HG03196 (cell line): ENCODE results near the gene FRMPD3.
"Not testable (repeated sequence)": the region's sequence is repeated elsewhere in the genome, so short reads cannot be mapped to it uniquely, and the experiment has no call there.

Experiments used
- ATAC-seq: cut with Tn5 transposase; IDR thresholded peaks from one replicate; pipeline ENCODE4 v1.9.1; 2021; ENCODE audit not compliant: unreplicated experiment

Gene FRMPD3

DNA sequence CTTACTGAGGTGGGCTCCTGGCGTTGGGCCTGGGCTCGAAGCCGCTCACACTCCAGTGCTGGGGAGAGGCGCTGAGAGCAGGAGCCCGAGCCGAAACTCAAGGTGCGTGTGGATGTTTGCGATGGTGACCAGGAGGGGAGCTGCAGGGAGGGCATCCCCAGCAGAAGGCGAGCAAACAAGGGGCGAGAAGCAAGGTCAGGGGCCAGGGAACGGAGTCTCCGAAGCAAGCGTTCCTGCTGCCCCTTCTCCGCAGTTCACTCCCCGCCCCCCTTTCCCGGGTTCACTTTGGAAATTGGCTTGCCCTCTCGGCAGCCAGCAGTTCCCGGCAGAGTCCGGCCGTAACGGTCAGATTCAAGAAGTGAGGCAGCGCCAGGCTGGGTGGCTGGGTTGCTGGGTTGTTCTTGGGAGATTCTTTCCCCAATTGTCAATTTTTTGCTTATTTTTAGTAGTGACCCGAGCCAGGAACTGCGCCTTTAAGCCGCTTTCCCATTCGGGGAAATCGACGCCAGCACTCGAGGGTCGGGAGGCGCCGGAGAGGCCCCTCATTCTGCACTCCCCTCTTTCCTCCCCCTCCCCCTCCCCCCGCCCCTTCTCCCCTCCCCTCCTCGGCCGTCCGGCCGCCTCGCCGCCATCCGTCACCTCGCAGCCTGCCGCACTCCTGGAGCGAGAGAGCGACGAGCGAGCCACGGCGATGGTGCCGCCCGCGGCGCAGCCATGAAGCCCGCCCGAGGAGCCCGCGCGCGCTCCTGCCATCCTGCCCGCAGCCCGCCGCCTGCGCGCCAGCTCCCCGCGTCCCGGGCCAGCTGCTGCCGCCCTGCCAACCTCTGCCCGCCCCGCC lies at the start of gene FRMPD3:
Gene FRMPD3, plus strand, starts transcription at position 655 of the 838 bp plus-strand sequence. CDS start 76,937 bp downstream, outside the sequence.
- no peak for ATAC-seq

DNA sequence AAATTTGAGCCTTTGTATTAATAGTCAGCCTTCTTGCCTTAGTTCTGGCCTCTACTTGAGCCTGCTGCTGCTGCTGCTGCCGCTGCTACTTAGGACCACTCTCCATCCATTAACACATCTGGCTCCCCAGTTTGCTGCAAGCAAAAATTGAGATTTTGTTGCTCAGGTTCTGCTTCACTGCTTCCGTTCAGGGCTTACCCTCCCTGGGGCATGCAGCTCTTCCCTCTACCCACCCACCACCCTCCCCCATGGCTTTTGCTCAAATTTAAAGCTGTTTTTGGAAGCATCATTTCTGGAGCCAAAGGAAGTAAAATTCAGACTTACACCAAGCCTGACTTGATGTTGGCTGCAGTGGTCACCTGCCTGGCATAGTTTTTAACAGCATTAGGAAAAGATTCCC lies 28.9 kb upstream of the FRMPD3 start:
- ATAC-seq = no peak

GRCh38 chrX:107421337-107421861 lies 28.1 kb upstream of the FRMPD3 start:
- no peak for ATAC-seq

DNA sequence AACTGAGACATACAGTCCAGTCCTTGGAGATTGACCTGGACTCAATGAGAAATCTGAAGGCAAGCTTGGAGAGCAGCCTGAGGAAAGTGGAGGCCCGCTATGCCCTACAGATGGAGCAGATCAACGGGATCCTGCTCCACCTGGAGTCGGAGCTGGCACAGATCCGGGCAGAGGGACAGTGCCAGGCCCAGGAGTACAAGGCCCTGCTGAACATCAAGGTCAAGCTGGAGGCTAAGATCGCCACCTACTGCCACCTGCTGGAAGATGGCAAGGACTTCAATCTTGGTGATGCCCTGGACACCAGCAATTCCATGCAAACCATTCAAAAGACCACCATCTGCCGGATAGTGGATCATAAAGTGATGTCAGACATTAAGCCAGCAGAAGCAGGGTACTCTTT lies 20.4 kb upstream of the FRMPD3 start:
- no peak for ATAC-seq

GRCh38 chrX:107440187-107440586 lies 9.3 kb upstream of the FRMPD3 start:
- ATAC-seq = no peak

DNA sequence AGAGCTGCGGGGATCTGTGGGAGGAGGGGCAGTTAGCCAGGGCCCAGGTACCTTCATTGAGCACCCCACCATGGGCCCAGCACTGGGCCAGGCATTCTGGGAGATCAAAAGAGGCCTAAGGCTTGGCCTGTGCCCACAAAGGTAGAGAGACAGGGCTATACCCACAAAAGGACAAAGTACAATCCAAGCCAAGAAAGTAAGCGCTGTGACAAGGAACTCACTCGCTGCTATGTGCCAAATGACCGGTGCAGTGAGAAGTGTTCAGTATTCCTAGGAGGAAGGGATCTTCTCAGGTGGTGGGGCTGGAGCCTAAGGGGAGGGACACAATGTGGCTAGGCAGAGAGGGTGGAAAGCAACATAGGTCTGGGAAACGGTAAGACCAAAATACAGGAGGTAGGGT lies 8.8 kb upstream of the FRMPD3 start:
- ATAC-seq = no peak

DNA sequence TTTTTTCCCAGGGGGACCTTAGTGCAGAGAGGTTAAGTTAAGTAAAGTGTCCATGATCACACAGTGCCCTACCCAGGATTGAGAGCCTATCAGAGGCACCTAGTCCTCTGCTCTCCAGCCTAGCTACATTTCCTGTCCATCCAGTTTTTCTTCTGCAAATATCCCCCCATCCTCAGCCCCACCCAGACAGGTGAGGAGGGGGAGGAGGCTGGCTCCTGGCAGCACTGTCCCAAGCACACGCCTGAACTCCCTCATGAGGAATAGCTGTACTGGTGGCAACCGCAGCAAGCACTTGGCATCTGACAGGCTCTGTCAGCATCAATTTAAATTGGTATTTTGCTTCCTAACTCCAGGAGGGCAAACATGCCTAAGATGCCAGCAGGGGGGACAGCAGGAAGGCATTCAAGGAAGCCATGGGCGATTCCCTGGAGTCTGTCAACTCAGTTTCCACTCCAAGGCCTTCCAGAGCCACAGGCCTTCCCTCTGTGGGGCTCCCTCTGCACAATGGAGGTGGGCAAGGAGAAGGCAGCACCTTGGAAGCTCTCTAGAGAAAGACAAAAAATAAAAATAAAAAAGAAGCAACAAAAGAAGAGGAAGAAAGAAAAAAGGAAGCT lies 6.4 kb upstream of the FRMPD3 start:
- ATAC-seq = no peak

DNA sequence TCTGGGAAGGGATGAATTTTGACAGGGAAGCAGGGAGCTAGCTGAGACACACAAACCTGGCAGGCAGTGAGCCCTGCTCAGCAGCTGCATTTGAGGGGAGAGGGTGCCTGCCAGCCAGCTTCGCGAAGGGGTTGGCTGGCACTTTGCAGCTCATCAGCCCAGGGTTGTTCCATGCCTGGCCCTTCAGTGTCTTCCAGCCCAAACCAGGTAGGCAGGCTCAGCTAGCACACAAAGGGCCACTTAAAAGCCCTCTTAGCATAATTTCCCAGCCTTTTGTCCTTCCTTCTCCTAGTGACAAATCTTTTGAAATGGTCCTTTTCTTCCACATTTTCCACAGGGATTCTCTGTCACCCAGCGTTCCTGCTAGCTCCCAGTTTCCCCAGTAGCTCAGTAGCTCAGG lies 4.3 kb upstream of the FRMPD3 start:
- no peak for ATAC-seq

DNA sequence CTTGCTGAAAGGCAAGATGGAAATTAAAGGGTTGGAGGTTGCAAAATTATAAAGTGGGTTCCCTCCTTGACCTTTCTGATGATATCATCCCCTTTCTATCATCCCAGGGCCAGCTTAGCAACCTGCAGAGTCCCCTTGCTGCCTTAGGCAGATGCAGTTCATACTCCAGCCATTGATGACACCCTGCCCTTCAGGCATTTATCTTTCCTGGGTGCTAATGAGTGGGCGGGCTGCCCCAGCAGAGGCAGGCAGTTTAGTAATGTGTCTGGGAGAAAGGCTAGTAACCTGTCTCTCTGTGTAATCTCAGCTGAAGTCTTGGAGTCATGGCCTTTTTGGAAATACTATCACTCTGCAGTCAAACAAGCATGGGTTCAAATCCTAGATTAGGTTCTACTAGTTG lies 3.8 kb upstream of the FRMPD3 start:
- no peak for ATAC-seq

GRCh38 chrX:107447642-107448041 lies 1.8 kb upstream of the FRMPD3 start:
- ATAC-seq = no peak

DNA sequence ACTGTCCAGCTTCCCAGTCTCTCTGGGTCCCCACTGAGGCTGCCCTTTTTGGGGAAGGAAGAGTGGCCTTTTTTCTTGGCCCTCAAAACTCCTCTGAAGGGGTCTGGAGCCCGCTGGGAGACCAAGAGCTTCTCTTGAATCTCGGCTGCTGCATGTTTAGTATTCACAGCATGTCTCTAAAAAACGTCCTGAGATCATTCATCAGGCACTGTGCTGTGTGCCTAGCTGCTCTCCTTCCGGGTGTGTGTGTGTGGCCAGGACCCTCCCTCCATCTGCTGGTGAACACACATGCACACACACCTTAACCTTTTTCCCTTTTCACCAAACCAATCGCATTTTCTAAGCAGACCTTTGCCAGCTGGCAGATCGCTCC lies 841 bp upstream of the FRMPD3 start:
- ATAC-seq = no peak

GRCh38 chrX:107450823-107451509 lies 1.5 kb downstream of the FRMPD3 start:
- no peak for ATAC-seq

DNA sequence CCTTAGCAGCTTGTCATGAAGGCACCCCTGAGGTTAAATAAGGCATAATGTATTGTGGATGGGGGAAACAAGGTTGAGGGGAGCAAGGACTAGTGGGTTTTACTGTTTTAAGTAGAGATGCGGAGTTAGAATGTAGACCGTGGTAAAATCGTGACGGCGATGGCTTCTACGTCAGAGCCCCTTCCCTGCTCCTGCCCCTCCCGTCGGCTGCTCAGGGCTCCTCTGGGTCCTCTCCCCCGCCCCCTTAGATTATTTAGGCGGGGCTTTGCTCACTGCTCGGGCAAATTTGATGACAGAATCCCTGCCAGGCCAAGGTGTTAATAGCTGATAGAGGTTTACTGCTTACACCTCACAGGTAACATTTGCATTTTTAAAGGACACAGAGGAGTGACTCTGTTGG lies 2.3 kb downstream of the FRMPD3 start:
- ATAC-seq = no peak

GRCh38 chrX:107452581-107452980 lies 3.1 kb downstream of the FRMPD3 start:
- no peak for ATAC-seq

GRCh38 chrX:107454302-107454701 lies 4.8 kb downstream of the FRMPD3 start:
- ATAC-seq = peak; percentile 91

DNA sequence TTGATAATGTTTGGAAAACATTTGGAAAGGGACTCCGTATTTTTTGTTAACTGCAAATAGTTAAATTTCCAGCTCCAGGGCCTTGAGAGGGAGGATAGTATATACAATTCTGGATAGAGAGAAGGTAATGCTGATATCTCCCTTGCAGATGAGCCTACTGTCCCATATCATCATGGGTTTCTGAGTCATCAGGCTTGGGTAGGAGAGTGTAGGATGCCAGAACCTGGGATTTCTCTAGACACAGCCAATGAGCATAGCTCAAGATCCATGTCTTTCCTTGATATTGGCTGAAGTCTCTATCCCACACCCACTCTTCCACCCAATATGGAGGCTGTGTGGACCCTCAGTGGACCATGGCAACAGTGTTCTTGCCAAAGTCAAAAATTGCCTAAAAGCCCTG lies 7.8 kb downstream of the FRMPD3 start:
- ATAC-seq = no peak

DNA sequence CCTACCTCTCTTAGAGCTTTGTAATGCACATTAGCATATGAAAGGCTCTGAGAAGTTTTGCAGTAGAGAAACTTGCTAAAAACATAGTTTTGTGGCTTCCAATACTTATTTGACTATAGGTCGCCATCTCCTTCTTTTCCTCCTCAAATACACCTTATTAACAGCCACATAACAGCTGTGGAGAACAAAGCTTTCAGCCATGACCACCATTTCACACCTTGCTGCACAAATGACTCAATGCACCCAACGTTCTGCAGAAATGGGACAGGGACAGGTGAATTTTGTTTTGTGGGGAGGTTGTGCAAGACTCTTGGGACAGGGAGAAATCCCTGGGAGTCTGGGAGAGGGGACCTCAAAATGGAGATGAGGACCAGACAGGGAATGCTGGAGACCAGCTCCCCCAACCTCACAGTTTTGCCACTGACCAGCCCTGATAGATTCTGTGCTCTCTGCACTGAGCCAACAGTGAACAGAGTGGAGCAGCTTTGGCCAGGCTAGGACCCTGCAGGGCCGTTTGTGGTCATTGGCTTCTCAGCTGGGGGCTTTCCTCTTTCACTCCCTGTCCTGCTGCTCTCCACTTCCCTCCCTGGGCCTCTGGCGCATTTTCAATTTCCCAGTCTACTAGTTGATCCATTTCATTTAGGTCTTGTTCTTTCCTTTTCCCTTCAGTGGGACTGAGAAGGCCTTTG lies 16.6 kb downstream of the FRMPD3 start:
- peak; percentile 84 for ATAC-seq

- no peak for ATAC-seq
Measured at GRCh38 chrX:107467271-107467670, 17.8 kb downstream of the FRMPD3 start.

DNA sequence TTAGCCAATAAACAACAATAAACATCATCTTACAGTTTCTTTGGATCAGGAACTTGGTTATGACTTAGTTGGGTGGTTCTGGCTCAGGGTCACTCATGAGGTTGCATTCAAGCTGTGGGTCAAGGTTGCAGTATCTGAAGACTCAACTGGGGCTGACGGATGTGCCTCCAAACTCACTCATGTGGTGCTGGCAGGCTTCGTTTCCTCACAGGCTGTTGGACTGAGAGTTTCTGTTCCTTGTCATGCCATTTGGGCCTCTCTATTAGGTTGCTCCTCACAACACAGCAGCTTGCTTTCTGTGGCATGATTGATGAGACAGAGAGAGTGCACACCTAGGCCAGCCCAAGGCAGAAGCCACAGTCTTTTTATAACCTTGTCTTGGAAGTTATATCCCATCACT lies 20.7 kb downstream of the FRMPD3 start:
- ATAC-seq = no peak

DNA sequence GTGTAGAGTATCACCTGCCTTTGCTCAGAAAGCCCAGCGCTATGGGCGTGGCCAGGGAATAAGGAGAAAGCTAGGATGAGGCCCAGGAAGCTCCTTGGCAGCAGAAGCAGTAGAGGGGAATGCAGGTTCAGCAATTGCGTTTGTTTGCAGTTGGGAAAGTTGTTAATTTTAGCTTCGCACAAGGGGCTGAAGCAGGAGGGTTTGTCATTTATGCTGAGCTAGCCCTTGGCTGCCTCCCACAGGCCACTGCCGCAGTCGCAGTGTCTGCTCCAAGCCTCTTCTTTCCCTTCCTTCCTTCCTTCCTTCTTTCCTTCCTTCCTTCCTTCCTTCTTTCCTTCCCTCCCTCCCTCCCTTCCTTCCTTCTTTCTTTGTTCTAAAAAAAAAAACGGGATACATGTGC lies 21.5 kb downstream of the FRMPD3 start:
- ATAC-seq = no peak

GRCh38 chrX:107471420-107471819 lies 22.0 kb downstream of the FRMPD3 start:
- ATAC-seq = not testable (repeated sequence)
